Breast epithelium (tissue), 4 donors: ENCODE results near the gene ECT2L. TPM values are rescaled to one million over a fixed set of nuclear protein-coding genes. Genes with fewer than 3 reads are reported as not detected.

Source experiments
- DNase-seq, 2 donors: peaks; one replicate each; pipeline ENCODE4 v3.0.0-alpha.2; 2019; ENCODE audit warnings: low spot score in 2 of 2
- H3K27ac ChIP-seq, 2 donors: fragments of 200-600 bp; sonication (generic) in 1 of 2; one replicate each; pipeline ENCODE4 v1.5.1; 2016 to 2019; ENCODE audit warnings: mild to moderate bottlenecking in 1 of 2
- H3K27me3 ChIP-seq, 2 donors: fragments of 200-600 bp; sonication (generic) in 1 of 2; one replicate each; pipeline versions ENCODE4 v1.5.1 to v1.6.0; 2017 to 2019; ENCODE audit warnings: control low read depth in 1 of 2, mild to moderate bottlenecking in 1 of 2
- H3K36me3 ChIP-seq: fragments of 200-600 bp; one replicate; pipeline ENCODE4 v1.5.1; 2019
- H3K4me1 ChIP-seq, 2 donors: fragments of 200-600 bp; sonication (generic); one replicate each; pipeline ENCODE4 v1.5.1; 2016 to 2019; ENCODE audit warnings: control low read depth in 1 of 2
- H3K4me3 ChIP-seq, 3 donors: fragments of 200-600 bp; sonication (generic); 1 replicate in 2 of 3; 2 replicates in 1 of 3; pipeline ENCODE4 v1.5.1; 2016 to 2019; ENCODE audit warnings: mild to moderate bottlenecking in 3 of 3, moderate library complexity in 2 of 3
- H3K9me3 ChIP-seq, 2 donors: fragments of 200-600 bp; sonication (generic) in 1 of 2; one replicate each; pipeline ENCODE4 v1.5.1; 2016 to 2019; ENCODE audit warnings: control low read depth in 1 of 2
- CTCF ChIP-seq, 3 donors: fragments of 450-650 bp; IDR thresholded peaks; one replicate each; pipeline ENCODE4 v1.5.1; 2016 to 2017; ENCODE audit warnings: antibody characterized with exemption in 3 of 3, mild to moderate bottlenecking in 3 of 3, moderate library complexity in 3 of 3
- POLR2A ChIP-seq: fragments of 450-650 bp; IDR thresholded peaks from one replicate; pipeline ENCODE4 v1.6.1; 2016; ENCODE audit warnings: antibody characterized with exemption, mild to moderate bottlenecking, moderate library complexity
- POLR2AphosphoS5 ChIP-seq, 3 donors: sonication (generic); formaldehyde crosslinking; IDR thresholded peaks; one replicate each; pipeline ENCODE4 v1.6.1; 2017; ENCODE audit warnings: antibody characterized with exemption in 3 of 3
- intact Hi-C: fragments of 100-400 bp; cut with DNase I; formaldehyde crosslinking; loops from one replicate; pipeline ENCODE4 v1.15.1; 2023; ENCODE audit warnings: low total_unique reads
- total RNA-seq, 3 donors: library from RNA; depleted of rRNA; stranded (reverse); fragments of >200 nt; gene quantifications; one replicate each; pipeline ENCODE4 v1.1.0, GENCODE V29; 2016

Gene ECT2L
- total RNA-seq, 3 donors from 2014 or later = 0.15 to 0.33 (median 0.16) TPM

GRCh38 chr6:138856654-138857053, 60.8 kb downstream of the ECT2L start:
- no peak for DNase-seq
- Histone ChIP-seq H3K9me3 (no peaks in the 10 kb centered on the region), H3K27me3 (no peaks in the 10 kb centered on the region), H3K4me3 (no peak overlapping the region), H3K27ac (no peak overlapping the region), H3K36me3 (no peaks in the 10 kb centered on the region), H3K4me1 (no peaks in the 10 kb centered on the region)
- TF ChIP-seq POLR2A = no peak
- TF ChIP-seq CTCF (IDR thresholded peaks at IDR 0.05) = no peak
- no peak for TF ChIP-seq POLR2AphosphoS5 (IDR thresholded peaks at IDR 0.05)
- intact Hi-C loops = no loop called here

- no peak overlapping the region for H3K4me3 ChIP-seq
- H3K4me1 ChIP-seq = no peaks in the 10 kb centered on the region
- H3K27ac ChIP-seq = no peak overlapping the region
- H3K27me3 ChIP-seq = no peaks in the 10 kb centered on the region
- H3K36me3 ChIP-seq = no peaks in the 10 kb centered on the region
- no peaks in the 10 kb centered on the region for H3K9me3 ChIP-seq
- TF ChIP-seq POLR2AphosphoS5 (IDR thresholded peaks at IDR 0.05) (no peak), POLR2A (no peak), CTCF (IDR thresholded peaks at IDR 0.05) (no peak)
- intact Hi-C loops = no loop called here
- no peak for DNase-seq
These were observed 61.9 kb downstream of the ECT2L start for GRCh38 chr6:138857775-138858174.

GRCh38 chr6:138862456-138862855, 66.6 kb downstream of the ECT2L start:
- no peak for TF ChIP-seq CTCF (IDR thresholded peaks at IDR 0.05)
- TF ChIP-seq POLR2AphosphoS5 (IDR thresholded peaks at IDR 0.05) = no peak
- TF ChIP-seq POLR2A = no peak
- Histone ChIP-seq H3K27ac (no peak overlapping the region), H3K27me3 (no peaks in the 10 kb centered on the region), H3K4me1 (no peaks in the 10 kb centered on the region), H3K36me3 (no peaks in the 10 kb centered on the region), H3K9me3 (no peaks in the 10 kb centered on the region), H3K4me3 (no peak overlapping the region)
- no peak for DNase-seq
- intact Hi-C loops = no loop called here

GRCh38 chr6:138863321-138863720, 67.4 kb downstream of the ECT2L start:
- no peak for TF ChIP-seq POLR2A
- no peak for TF ChIP-seq CTCF (IDR thresholded peaks at IDR 0.05)
- no peak for TF ChIP-seq POLR2AphosphoS5 (IDR thresholded peaks at IDR 0.05)
- intact Hi-C loops = no loop called here
- Histone ChIP-seq H3K36me3 (no peaks in the 10 kb centered on the region), H3K27ac (no peak overlapping the region), H3K9me3 (no peaks in the 10 kb centered on the region), H3K27me3 (no peaks in the 10 kb centered on the region), H3K4me3 (no peak overlapping the region), H3K4me1 (no peaks in the 10 kb centered on the region)
- no peak for DNase-seq

- H3K27ac ChIP-seq = no peak overlapping the region
- no peaks in the 10 kb centered on the region for H3K9me3 ChIP-seq
- no peak overlapping the region for H3K4me3 ChIP-seq
- no peaks in the 10 kb centered on the region for H3K4me1 ChIP-seq
- TF ChIP-seq CTCF (IDR thresholded peaks at IDR 0.05) = no peak
- TF ChIP-seq POLR2AphosphoS5 (IDR thresholded peaks at IDR 0.05) = no peak
- no peak for TF ChIP-seq POLR2A
- no peaks in the 10 kb centered on the region for H3K36me3 ChIP-seq
- no peaks in the 10 kb centered on the region for H3K27me3 ChIP-seq
- no peak for DNase-seq
- intact Hi-C loops = no loop called here
These were observed 68.5 kb downstream of the ECT2L start for GRCh38 chr6:138864343-138864890.
